D721Med (cell line): ENCODE results near the gene COX19.

Experiments used
- DNase-seq: peaks from one replicate; pipeline ENCODE4 v3.0.0; 2011; ENCODE audit warnings: low spot score; ENCODE audit not compliant: insufficient read length
- FAIRE-seq: peaks from 2 replicates; lab custom pipeline; 2011; peaks lifted over from hg19 to GRCh38; lab: Jason Lieb, UNC
- TF ChIP-seq, protein P1 (sequence below): IDR thresholded peaks from 2 replicates; pipeline ENCODE4 v1.5.1; 2012; ENCODE audit warnings: mild to moderate bottlenecking, control low read depth; ENCODE audit not compliant: insufficient read depth; ENCODE audit errors: missing control alignments

Gene COX19, protein sequence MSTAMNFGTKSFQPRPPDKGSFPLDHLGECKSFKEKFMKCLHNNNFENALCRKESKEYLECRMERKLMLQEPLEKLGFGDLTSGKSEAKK

DNA sequence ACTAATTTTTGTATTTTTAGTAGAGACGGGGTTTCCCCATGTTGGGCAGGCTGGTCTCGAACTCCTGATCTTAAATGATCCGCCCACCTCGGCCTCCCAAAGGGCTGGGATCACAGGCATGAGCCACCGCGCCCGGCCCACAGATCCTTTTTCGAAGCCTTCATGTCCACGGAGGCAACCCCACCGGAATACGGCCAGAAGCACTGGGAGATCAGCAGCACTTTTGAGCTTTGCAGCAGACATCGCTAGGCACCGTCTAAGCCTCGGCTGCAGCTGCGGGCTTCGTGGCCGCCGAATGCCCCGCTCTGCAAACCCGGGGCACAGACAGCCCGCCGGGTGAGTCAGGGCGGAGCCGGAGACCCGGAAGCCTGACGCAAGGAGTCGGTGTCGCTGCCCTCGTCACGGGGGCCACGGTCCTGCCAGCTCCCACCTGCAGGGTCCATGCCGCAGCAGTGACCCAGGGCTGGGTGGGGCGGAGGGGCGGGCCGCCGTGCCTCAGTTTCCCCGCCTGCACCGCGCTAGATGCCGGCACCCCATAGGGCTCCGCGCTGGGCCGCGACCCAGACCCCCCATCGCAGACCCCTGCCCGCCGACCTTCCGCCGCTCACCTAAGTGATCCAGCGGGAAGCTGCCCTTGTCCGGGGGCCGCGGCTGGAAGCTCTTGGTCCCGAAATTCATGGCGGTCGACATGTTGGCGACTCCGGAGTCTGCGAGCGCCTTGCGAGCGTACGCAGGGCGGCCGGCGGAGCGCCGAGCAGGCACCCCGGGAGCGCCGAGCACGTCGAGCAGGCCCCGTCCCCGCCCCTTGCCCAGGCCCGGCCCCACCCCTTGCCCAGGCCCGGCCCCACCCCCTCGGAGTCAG lies at the start of gene COX19:
TSS of gene COX19 (minus strand) at position 730 of the 862 bp plus-strand sequence. CDS start at position 690, 40 bp downstream.
- TF ChIP-seq, protein P1, sequence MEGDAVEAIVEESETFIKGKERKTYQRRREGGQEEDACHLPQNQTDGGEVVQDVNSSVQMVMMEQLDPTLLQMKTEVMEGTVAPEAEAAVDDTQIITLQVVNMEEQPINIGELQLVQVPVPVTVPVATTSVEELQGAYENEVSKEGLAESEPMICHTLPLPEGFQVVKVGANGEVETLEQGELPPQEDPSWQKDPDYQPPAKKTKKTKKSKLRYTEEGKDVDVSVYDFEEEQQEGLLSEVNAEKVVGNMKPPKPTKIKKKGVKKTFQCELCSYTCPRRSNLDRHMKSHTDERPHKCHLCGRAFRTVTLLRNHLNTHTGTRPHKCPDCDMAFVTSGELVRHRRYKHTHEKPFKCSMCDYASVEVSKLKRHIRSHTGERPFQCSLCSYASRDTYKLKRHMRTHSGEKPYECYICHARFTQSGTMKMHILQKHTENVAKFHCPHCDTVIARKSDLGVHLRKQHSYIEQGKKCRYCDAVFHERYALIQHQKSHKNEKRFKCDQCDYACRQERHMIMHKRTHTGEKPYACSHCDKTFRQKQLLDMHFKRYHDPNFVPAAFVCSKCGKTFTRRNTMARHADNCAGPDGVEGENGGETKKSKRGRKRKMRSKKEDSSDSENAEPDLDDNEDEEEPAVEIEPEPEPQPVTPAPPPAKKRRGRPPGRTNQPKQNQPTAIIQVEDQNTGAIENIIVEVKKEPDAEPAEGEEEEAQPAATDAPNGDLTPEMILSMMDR: no peak
- FAIRE-seq (no peak), DNase-seq (peak; percentile 91)

DNA sequence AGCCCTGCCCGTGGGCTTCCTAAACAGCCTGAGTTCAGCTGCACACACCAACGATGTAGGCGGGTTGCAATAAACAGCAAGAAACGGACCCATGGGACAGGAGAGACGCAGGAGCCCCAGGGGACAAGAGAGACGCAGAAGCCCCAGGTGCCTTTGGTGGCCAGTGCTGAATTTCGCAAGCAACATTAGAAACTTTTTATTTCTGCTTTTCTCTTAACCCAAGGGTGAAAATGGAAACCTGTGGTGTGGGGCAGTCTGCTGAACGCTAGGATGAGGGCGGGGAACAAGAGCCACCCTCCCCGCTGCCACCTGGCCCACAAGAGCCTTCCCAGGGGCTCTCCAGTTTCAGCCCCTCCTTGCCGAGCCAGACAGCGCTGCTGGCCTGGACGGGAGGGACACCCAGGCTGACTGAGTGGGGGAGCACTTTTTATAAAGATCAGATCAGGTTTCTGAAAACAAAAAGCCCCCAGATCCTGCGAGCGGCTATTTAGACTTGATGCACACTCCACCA lies 49.0 kb upstream of the COX19 start:
- FAIRE-seq: no peak
- TF ChIP-seq, protein P1: no peak
- no peak for DNase-seq

DNA sequence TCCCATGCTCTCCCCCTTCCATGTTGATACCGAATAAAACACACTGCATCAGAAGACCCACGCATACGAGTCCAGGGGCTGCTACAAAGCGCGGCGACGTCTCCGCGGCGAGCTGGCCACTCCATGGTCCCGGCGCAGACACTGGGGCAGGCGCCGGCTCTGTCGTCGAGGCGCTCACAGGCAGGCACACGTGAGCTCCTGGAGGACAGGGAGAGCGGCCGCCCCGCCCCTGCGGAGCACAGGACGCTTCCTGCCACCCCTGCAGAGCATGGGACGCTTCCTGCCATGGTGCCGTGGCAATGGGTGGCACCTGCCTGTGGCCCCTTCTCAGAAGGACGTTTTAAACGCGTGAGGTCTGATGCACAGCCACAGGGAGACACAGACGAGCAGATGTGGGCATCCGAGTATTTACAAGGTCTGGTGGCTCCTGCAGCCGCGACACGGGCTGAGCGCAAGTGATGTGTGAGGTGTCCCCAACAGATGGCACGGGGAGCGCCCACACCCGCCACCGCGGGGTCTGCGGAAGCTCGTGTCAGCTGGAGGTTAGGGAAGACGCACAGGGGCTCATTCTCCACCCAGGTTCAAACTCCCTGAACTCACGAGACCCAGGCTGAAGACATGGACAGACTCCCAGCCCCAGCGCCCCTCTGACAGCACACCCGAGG lies 47.6 kb upstream of the COX19 start:
- FAIRE-seq: no peak
- DNase-seq: no peak
- TF ChIP-seq, protein P1: no peak

DNA sequence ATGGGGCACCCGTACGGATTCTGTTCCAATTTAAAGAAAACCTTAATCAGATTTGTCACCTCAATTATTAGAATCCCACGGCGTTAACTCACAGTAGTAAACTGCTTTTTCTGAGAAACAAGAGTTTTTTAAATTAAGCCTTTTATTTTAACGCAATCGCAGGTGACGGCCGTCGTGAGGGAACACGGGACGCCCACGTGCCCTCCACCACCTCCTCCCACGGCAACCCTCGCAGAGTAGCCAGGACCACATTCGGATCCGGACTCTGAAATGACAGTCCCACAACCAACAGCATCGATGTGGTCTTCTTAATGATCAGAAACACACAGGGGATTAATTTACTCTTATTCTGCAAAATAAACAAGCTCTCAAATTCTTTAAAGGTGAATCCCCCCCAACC lies 47.0 kb upstream of the COX19 start:
- TF ChIP-seq, protein P1: no peak
- FAIRE-seq (no peak), DNase-seq (no peak)

DNA sequence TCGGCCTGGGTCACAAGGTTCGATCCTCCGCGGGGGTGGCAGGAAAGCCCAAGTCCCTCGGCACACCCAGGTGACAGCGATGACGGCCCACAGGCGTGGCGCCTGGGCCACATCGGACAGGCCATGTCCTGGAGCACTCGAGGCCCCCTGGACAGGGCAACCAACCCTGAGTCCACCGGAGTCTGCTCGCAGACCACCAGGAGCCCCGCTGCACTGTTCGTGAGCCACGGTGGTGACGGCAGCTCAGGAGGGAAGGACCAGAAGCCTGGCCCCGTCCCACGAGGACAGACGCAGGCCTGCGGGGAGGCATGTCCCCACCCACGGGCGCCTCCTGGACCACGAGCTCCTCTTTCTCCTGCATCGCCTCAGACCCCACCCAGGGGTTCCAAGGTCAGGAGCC lies 46.6 kb upstream of the COX19 start:
- FAIRE-seq: no peak
- no peak for DNase-seq
- TF ChIP-seq, protein P1: no peak

DNA sequence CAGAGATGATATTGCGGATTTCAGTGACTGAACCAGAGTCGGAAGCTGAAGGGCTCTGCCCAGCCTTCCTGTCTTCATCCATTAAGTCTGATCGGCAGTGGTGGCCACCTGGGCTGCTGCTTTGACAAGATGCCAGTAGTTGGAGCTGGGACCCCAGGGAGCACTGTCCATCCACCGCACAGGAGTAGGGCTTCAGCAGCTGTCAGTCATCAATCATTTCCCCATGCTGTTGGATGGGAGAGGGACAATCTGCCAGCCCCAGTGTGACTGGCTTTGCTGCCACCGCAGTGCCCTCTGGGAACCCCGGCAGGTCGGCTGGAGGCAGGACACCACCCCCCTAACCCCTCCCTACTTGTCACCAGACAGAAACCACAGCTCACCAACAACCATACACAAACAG lies 46.0 kb upstream of the COX19 start:
- FAIRE-seq (no peak), DNase-seq (no peak)
- TF ChIP-seq, protein P1: no peak
